ENCODE data around the gene AHCTF1. TPM values are rescaled to one million over a fixed set of nuclear protein-coding genes. Genes with fewer than 3 reads are reported as not detected.

Gene AHCTF1
- total and polyA plus RNA-seq, 10 of the 15 experiments (the other 5 are each of a cell fraction or from before 2014, with no cell fraction given) = 3.4 to 45.5 (median 17.8) TPM

- TF ChIP-seq E4F1 (IDR thresholded peaks at IDR 0.05; ENCODE audit: borderline replicate concordance, partially characterized antibody) (no peak), POLR2A (IDR thresholded peaks at IDR 0.05; ENCODE audit: low read depth, low read length) (no peak), KDM1A (IDR thresholded peaks at IDR 0.05; ENCODE audit: borderline replicate concordance) (no peak), PKNOX1 (IDR thresholded peaks at IDR 0.05) (no peak), ATF2 (IDR thresholded peaks at IDR 0.05; ENCODE audit: low read length) (no peak), CTCF (IDR thresholded peaks at IDR 0.05 in 2 of 3, conservative IDR thresholded peaks at IDR 0.05 in 1 of 3; ENCODE audit: control insufficient read depth in 2 of 3, extremely low read depth in 1 of 3, insufficient read depth in 1 of 3, low read depth in 3 of 3, low read length in 3 of 3) (no peak), SP1 (IDR thresholded peaks at IDR 0.05; ENCODE audit: low read depth, low read length) (no peak), BRCA1 (IDR thresholded peaks at IDR 0.05; ENCODE audit: low read depth, low read length) (no peak), TCF12 (IDR thresholded peaks at IDR 0.05; ENCODE audit: low read depth, low read length) (no peak), CEBPZ (IDR thresholded peaks at IDR 0.05; ENCODE audit: low read depth, low read length) (no peak), MYC (IDR thresholded peaks at IDR 0.05; ENCODE audit: insufficient read depth, insufficient read length, insufficient replicate concordance, low read length, severe bottlenecking) (no peak), STAT3 (IDR thresholded peaks at IDR 0.05; ENCODE audit: low read depth, low read length) (no peak)
These were observed 18.2 kb upstream of the AHCTF1 start (continued) for GRCh38 chr1:246949956-246950355.
